A673 (cell line): ENCODE data around the gene GNAQ. TPM values are rescaled to one million over a fixed set of nuclear protein-coding genes. Genes with fewer than 3 reads are reported as not detected.

Source experiments
- BruUV-seq: library from RNA; stranded (reverse); fragments of 400-500 nt; replicated peaks from 2 replicates; lab custom pipeline; 2021; lab: Mats Ljungman, UMichigan
- CTCF ChIA-PET: fragments of 300-600 bp; sonication (Branson Sonifier 250); formaldehyde crosslinking; loops from one replicate; lab custom pipeline; 2022; ENCODE audit warnings: antibody characterized with exemption; lab: Charles Lee
- POLR2A ChIA-PET: fragments of 300-600 bp; sonication (Branson Sonifier 250); formaldehyde crosslinking; loops from one replicate; lab custom pipeline; 2022; ENCODE audit warnings: antibody characterized with exemption; ENCODE audit not compliant: low non-redundant PET; lab: Charles Lee
- DNase-seq: peaks from one replicate; pipeline ENCODE4 v3.0.0-alpha.2; 2015; ENCODE audit warnings: low spot score
- H3K27ac ChIP-seq: fragments of 200-600 bp; sonication (generic); 2 replicates; pipeline ENCODE4 v1.5.1; 2016; ENCODE audit warnings: mixed run types, low read depth, mild to moderate bottlenecking, mixed read lengths, antibody characterized with exemption, low read length; ENCODE audit not compliant: poor library complexity, severe bottlenecking
- H3K27me3 ChIP-seq: fragments of 200-600 bp; sonication (generic); replicated peaks from 2 replicates; pipeline ENCODE4 v1.6.1; 2017; ENCODE audit warnings: mixed run types, low read depth, mild to moderate bottlenecking, mixed read lengths, antibody characterized with exemption, low read length; ENCODE audit not compliant: insufficient read depth, poor library complexity
- H3K36me3 ChIP-seq: fragments of 200-600 bp; sonication (generic); 2 replicates; pipeline ENCODE4 v1.6.1; 2016; ENCODE audit warnings: mixed run types, mild to moderate bottlenecking, mixed read lengths, antibody characterized with exemption, low read length; ENCODE audit not compliant: insufficient read depth, poor library complexity, severe bottlenecking
- H3K4me1 ChIP-seq: fragments of 200-600 bp; sonication (generic); 2 replicates; pipeline ENCODE4 v1.6.1; 2017; ENCODE audit warnings: mixed run types, mild to moderate bottlenecking, mixed read lengths, antibody characterized with exemption, low read length; ENCODE audit not compliant: insufficient read depth, poor library complexity, severe bottlenecking
- H3K4me3 ChIP-seq: fragments of 200-600 bp; sonication (generic); 2 replicates; pipeline ENCODE4 v1.5.1; 2016; ENCODE audit warnings: low read depth, mixed run types, mild to moderate bottlenecking, mixed read lengths, low read length; ENCODE audit not compliant: poor library complexity, severe bottlenecking
- H3K9me3 ChIP-seq: fragments of 200-600 bp; sonication (generic); 2 replicates; pipeline ENCODE4 v1.6.1; 2016; ENCODE audit warnings: mixed run types, low read depth, mild to moderate bottlenecking, mixed read lengths, antibody characterized with exemption, low read length; ENCODE audit not compliant: poor library complexity, severe bottlenecking
- CTCF ChIP-seq: fragments of 300-800, 200-600 bp; sonication (generic); conservative IDR thresholded peaks from 2 replicates; pipeline ENCODE4 v1.5.1; 2017; ENCODE audit warnings: low read depth, mild to moderate bottlenecking, antibody characterized with exemption, low read length, moderate library complexity, mixed read lengths
- EZH2 ChIP-seq: fragments of 200-600 bp; sonication (generic); IDR thresholded peaks from 2 replicates; pipeline ENCODE4 v1.6.1; 2017; ENCODE audit warnings: borderline replicate concordance, low read depth, mild to moderate bottlenecking, mixed read lengths, antibody characterized with exemption, low read length; ENCODE audit not compliant: poor library complexity, severe bottlenecking
- intact Hi-C: fragments of 100-400 bp; cut with micrococcal nuclease; formaldehyde crosslinking; loops from one replicate; pipeline ENCODE4 v1.10.0; 2022; ENCODE audit not compliant: unreplicated experiment
- total RNA-seq: library from RNA; stranded (reverse); gene quantifications from 2 replicates; pipeline ENCODE4 v1.2.3, GENCODE V29; 2021

Gene GNAQ
- total RNA-seq, 1 experiment from 2014 or later: 69.9 TPM

GRCh38 chr9:77677957-77678535 lies 353.6 kb downstream of the GNAQ start:
- Histone ChIP-seq H3K4me1 (no peaks in the 10 kb centered on the region), H3K27me3 (no peaks in the 10 kb centered on the region), H3K4me3 (no peak overlapping the region), H3K27ac (no peak overlapping the region), H3K36me3 (no peaks in the 10 kb centered on the region), H3K9me3 (no peaks in the 10 kb centered on the region)
- DNase-seq: no peak
- POLR2A ChIA-PET: no interaction called here
- intact Hi-C loops: no loop called here
- TF ChIP-seq EZH2 (no peak), CTCF (no peak)
- no TSS peak for BruUV-seq
- CTCF ChIA-PET: no interaction called here

GRCh38 chr9:77677397-77677796 lies 354.2 kb downstream of the GNAQ start:
- Histone ChIP-seq H3K9me3 (no peaks in the 10 kb centered on the region), H3K36me3 (no peaks in the 10 kb centered on the region), H3K4me1 (no peaks in the 10 kb centered on the region), H3K27ac (no peak overlapping the region), H3K4me3 (no peak overlapping the region), H3K27me3 (no peaks in the 10 kb centered on the region)
- DNase-seq: no peak
- BruUV-seq: no TSS peak
- TF ChIP-seq EZH2 (no peak), CTCF (no peak)
- POLR2A ChIA-PET: no interaction called here
- CTCF ChIA-PET: no interaction called here
- intact Hi-C loops: no loop called here

GRCh38 chr9:77673941-77674791 lies 357.4 kb downstream of the GNAQ start:
- Histone ChIP-seq H3K9me3 (no peaks in the 10 kb centered on the region), H3K36me3 (no peaks in the 10 kb centered on the region), H3K27me3 (no peaks in the 10 kb centered on the region), H3K4me3 (no peak overlapping the region), H3K27ac (no peak overlapping the region), H3K4me1 (no peaks in the 10 kb centered on the region)
- DNase-seq: no peak
- ChIA-PET CTCF (interaction anchor here (1.0 kb wide), 1 partner anchor 77 kb away, joined by 4 read pairs; no protein-coding TSS in a partner anchor), POLR2A (no interaction called here)
- no peak for TF ChIP-seq EZH2
- intact Hi-C loops: loop anchor here (1.0 kb wide), 1 partner anchor 30 kb away; no protein-coding TSS in a partner anchor
- BruUV-seq: no TSS peak
